Fibroblast of villous mesenchyme (primary cell): ENCODE data around the gene DENND6A. TPM values are rescaled to one million over a fixed set of nuclear protein-coding genes. Genes with fewer than 3 reads are reported as not detected.
A peak's percentile ranks its signal among the peaks of the same experiment; 100 is the strongest.

Experiments used
- DNase-seq: peaks from one replicate; pipeline ENCODE4 v3.0.0-alpha.2; 2010; ENCODE audit warnings: low read depth
- H3K4me3 ChIP-seq: 2 replicates; pipeline ENCODE4 v1.5.1; 2011; ENCODE audit warnings: low read depth, mild to moderate bottlenecking, low read length
- CTCF ChIP-seq: IDR thresholded peaks from 2 replicates; pipeline ENCODE4 v1.5.1; 2012; ENCODE audit warnings: low read depth, mild to moderate bottlenecking, low read length; ENCODE audit not compliant: insufficient read depth
- total RNA-seq: library from RNA; depleted of rRNA; stranded (reverse); fragments of >200 nt; gene quantifications from 2 replicates; pipeline ENCODE4 v1.2.3, GENCODE V29; 2012

The DENND6A gene
- total RNA-seq, 1 donor = 33.2 TPM

DNA sequence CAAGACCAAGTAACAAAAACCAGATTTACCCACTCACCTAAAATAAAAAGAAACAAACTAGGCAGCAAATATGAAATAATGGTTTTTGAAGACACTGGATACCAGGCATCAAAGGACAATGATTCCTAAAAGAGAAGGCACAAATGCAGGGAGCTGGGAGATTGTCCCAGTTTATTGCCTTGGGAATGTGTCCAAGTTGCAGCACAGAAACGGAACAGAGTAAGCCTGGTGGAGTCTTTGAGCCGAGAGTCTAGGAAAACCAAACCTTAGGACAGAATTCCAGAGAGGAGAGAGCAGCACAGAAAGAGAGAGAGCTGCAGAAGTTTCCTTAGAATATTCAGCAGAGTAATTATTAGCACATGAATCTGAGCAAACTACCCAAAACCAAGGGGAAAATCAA is 87.9 kb downstream of the DENND6A start:
- no peak overlapping the region for H3K4me3 ChIP-seq
- no peak for DNase-seq
- no peak for TF ChIP-seq CTCF

- no peak overlapping the region for H3K4me3 ChIP-seq
- TF ChIP-seq CTCF = no peak
- DNase-seq = no peak
These were observed 92.7 kb downstream of the DENND6A start for GRCh38 chr3:57600195-57600594.

DNA sequence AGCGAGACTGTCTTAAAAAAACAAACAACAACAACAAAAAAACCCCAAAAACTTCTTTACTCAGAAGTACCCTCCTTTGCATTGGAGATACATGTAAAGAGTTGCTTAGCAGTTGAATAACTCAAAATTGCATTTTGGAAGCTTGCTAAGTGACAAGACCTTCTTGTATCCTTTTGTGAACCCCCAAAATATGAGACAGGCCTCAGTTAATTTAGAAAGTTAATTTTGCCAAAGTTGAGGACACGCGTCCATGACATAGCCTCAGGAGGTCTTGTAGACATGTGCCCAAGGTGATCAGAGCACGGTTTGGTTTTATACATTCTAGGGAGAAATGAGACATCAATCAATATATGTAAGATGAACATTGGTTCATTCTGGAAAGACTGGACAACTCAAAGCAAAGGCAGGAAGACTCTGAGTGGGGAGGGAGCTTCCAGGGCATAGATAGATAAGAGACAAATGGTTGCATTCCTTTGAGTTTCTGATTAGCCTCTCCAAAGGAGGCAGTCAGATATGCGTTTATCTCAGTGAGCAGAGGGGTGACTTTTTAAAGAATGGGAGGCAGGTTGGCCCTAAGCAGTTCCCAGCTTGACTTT is 94.0 kb downstream of the DENND6A start:
- TF ChIP-seq CTCF = no peak
- H3K4me3 ChIP-seq = peak overlapping the region; percentile 70
- DNase-seq = no peak

GRCh38 chr3:57597127-57597923 is 95.6 kb downstream of the DENND6A start, which contains the start of gene ARF4:
TSS of gene ARF4 (minus strand) at chr3:57597344. CDS start at chr3:57597140, 204 bp downstream.
- DNase-seq = peak; percentile 100
- TF ChIP-seq CTCF = no peak
- H3K4me3 ChIP-seq = peak within 1 kb of the TSS; percentile 100

GRCh38 chr3:57596495-57597126 is 96.3 kb downstream of the DENND6A start:
- no peak for TF ChIP-seq CTCF
- peak; percentile 95 for DNase-seq
- peak overlapping the region; percentile 100 for H3K4me3 ChIP-seq

- H3K4me3 ChIP-seq = peak overlapping the region; percentile 100
- no peak for TF ChIP-seq CTCF
- no peak for DNase-seq
These were observed 98.3 kb downstream of the DENND6A start for GRCh38 chr3:57594576-57594975.
